Measurements from ENCODE around the gene FNDC1. TPM values are rescaled to one million over a fixed set of nuclear protein-coding genes. Genes with fewer than 3 reads are reported as not detected.

FNDC1 gene
- total and polyA plus RNA-seq, 2 of the 13 experiments (the other 11 are each of a cell fraction or from before 2014, with no cell fraction given) = not detected

- H3K4me1 ChIP-seq (ENCODE audit: insufficient read depth, low read length) = no peaks in the 10 kb centered on the region
- POLR2A ChIA-PET = no interaction called here
- BruUV-seq (replicated peaks) = no TSS peak
- H3K27me3 ChIP-seq (ENCODE audit: control insufficient read depth in 1 of 2, insufficient read depth in 2 of 2, low read length in 2 of 2) = peaks cover 3 to 58% of the 10 kb centered on the region in 2 experiments
- no peak overlapping the region for H2AFZ ChIP-seq (ENCODE audit: low read length)
- DNase-seq (ENCODE audit: low spot score) (no peak), ATAC-seq (no peak), FAIRE-seq (no peak)
- H3K9me3 ChIP-seq (ENCODE audit: low read length) = no peaks in the 10 kb centered on the region
- H3K36me3 ChIP-seq (replicated peaks in 1 of 2; ENCODE audit: control insufficient read depth in 1 of 2, insufficient read depth in 2 of 2, low read length in 2 of 2) = no peaks in the 10 kb centered on the region
- no peak overlapping the region for H3K9ac ChIP-seq (ENCODE audit: insufficient read depth, low read depth, low read length)
- no peaks in the 10 kb centered on the region for H4K20me1 ChIP-seq (ENCODE audit: insufficient read depth, low read length)
- H3K79me2 ChIP-seq (ENCODE audit: insufficient read depth, low read length) = no peaks in the 10 kb centered on the region
- intact Hi-C loops (cut with micrococcal nuclease; ENCODE audit: unreplicated experiment) = no loop called here
- in situ Hi-C loops (cut with HindIII; ENCODE audit: extremely low pct_ligation_motif_present, low pct_unique_long_range_greater_than_20kb) = loop anchor here (5.0 kb wide), 1 partner anchor 477 kb away; no protein-coding TSS in a partner anchor
- no peak overlapping the region for H3K4me3 ChIP-seq (replicated peaks in 1 of 3; ENCODE audit: insufficient read depth in 1 of 3, low read depth in 2 of 3, low read length in 3 of 3)
- 42% methylated on average over 7 of the region's 7 CpGs for WGBS (ENCODE audit: low lambda C conversion rate)
- CTCF ChIA-PET (ENCODE audit: low intra/inter-chr PET ratio, low total read pairs) = no interaction called here
- no peak overlapping the region for H3K4me2 ChIP-seq (ENCODE audit: low read depth, low read length)
- H3K27ac ChIP-seq (ENCODE audit: extremely low read length, insufficient read depth, low read length) = no peak overlapping the region
- TF ChIP-seq AHDC1 (CRISPR knock-in tag; IDR thresholded peaks at IDR 0.05; ENCODE audit: borderline replicate concordance) (no peak), MED1 (CRISPR knock-in tag; IDR thresholded peaks at IDR 0.05) (no peak), ZNF205 (CRISPR knock-in tag; IDR thresholded peaks at IDR 0.05) (no peak), TOPORS (CRISPR knock-in tag; IDR thresholded peaks at IDR 0.05) (no peak), ZNF326 (CRISPR knock-in tag; IDR thresholded peaks at IDR 0.05; ENCODE audit: borderline replicate concordance) (no peak), EHMT2 (IDR thresholded peaks at IDR 0.05; ENCODE audit: borderline replicate concordance, low read depth, low read length) (no peak), MED8 (CRISPR knock-in tag; IDR thresholded peaks at IDR 0.05; ENCODE audit: insufficient replicate concordance) (no peak), ZNF543 (CRISPR knock-in tag; IDR thresholded peaks at IDR 0.05) (no peak), PRMT3 (CRISPR knock-in tag; IDR thresholded peaks at IDR 0.05; ENCODE audit: borderline replicate concordance, low read depth) (no peak), RELA (CRISPR knock-in tag; IDR thresholded peaks at IDR 0.05) (no peak)
- TF ChIP-seq, protein P1, sequence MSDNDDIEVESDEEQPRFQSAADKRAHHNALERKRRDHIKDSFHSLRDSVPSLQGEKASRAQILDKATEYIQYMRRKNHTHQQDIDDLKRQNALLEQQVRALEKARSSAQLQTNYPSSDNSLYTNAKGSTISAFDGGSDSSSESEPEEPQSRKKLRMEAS (IDR thresholded peaks at IDR 0.05) = no peak
- TF ChIP-seq, protein P2, sequence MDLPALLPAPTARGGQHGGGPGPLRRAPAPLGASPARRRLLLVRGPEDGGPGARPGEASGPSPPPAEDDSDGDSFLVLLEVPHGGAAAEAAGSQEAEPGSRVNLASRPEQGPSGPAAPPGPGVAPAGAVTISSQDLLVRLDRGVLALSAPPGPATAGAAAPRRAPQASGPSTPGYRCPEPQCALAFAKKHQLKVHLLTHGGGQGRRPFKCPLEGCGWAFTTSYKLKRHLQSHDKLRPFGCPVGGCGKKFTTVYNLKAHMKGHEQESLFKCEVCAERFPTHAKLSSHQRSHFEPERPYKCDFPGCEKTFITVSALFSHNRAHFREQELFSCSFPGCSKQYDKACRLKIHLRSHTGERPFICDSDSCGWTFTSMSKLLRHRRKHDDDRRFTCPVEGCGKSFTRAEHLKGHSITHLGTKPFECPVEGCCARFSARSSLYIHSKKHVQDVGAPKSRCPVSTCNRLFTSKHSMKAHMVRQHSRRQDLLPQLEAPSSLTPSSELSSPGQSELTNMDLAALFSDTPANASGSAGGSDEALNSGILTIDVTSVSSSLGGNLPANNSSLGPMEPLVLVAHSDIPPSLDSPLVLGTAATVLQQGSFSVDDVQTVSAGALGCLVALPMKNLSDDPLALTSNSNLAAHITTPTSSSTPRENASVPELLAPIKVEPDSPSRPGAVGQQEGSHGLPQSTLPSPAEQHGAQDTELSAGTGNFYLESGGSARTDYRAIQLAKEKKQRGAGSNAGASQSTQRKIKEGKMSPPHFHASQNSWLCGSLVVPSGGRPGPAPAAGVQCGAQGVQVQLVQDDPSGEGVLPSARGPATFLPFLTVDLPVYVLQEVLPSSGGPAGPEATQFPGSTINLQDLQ (CRISPR knock-in tag; IDR thresholded peaks at IDR 0.05) = no peak
- TF ChIP-seq, protein P3, sequence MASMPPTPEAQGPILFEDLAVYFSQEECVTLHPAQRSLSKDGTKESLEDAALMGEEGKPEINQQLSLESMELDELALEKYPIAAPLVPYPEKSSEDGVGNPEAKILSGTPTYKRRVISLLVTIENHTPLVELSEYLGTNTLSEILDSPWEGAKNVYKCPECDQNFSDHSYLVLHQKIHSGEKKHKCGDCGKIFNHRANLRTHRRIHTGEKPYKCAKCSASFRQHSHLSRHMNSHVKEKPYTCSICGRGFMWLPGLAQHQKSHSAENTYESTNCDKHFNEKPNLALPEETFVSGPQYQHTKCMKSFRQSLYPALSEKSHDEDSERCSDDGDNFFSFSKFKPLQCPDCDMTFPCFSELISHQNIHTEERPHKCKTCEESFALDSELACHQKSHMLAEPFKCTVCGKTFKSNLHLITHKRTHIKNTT (CRISPR knock-in tag; IDR thresholded peaks at IDR 0.05) = no peak
These were observed 1.1 kb downstream of the FNDC1 start for GRCh38 chr6:159170333-159170672.
